ENCODE measurements around the gene SFXN3.
A peak's percentile ranks its signal among the peaks of the same experiment; 100 is the strongest.
"Not testable (repeated sequence)": the region's sequence is repeated elsewhere in the genome, so short reads cannot be mapped to it uniquely, and the experiment has no call there.

SFXN3 gene

DNA sequence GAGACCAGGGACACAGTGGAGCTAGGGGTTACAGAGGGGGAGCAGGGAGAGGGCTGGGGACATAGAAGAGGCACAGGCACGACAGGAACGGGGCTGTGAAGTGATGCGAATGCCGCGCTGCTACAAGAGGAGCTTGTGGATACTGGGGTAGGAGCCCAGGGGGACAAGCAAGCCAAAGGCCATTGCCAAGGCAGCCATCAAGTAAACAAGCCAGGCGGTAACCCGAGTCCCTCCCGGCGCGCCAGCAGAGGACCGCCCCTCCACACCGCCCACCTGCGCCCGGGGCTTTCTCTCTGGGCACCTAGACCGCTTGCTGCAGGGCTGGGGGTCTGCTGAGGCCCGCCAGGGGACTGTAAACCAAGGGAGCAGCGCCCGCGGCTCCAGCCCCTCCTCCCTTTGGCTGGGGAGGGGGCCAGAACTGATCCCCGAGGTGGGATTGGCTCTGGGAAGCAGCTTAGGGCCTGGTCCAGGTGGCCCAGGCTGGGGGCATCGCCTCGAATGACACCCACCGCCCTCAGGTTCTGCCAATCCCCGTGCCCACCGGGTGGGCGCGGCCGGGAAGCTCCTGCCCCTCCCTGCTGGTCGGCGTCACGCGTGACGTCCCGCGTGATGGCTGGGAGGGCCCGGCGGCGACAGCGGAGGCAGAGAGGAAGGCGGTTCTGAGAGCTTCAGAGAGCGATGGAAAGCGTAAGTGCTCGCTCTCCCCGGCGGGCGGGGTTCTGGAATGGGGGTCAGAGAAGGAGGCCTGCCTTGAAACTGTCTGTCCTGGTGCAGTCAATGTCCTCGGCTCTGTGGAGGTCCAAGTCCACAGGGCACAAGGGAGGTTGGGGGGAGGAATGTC lies 982 bp downstream of the SFXN3 start:
- TF ChIP-seq, protein P1, sequence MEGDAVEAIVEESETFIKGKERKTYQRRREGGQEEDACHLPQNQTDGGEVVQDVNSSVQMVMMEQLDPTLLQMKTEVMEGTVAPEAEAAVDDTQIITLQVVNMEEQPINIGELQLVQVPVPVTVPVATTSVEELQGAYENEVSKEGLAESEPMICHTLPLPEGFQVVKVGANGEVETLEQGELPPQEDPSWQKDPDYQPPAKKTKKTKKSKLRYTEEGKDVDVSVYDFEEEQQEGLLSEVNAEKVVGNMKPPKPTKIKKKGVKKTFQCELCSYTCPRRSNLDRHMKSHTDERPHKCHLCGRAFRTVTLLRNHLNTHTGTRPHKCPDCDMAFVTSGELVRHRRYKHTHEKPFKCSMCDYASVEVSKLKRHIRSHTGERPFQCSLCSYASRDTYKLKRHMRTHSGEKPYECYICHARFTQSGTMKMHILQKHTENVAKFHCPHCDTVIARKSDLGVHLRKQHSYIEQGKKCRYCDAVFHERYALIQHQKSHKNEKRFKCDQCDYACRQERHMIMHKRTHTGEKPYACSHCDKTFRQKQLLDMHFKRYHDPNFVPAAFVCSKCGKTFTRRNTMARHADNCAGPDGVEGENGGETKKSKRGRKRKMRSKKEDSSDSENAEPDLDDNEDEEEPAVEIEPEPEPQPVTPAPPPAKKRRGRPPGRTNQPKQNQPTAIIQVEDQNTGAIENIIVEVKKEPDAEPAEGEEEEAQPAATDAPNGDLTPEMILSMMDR (IDR thresholded peaks at IDR 0.05; ENCODE audit: low read depth, low read length), result no peak
- no peak for TF ChIP-seq MAX (IDR thresholded peaks at IDR 0.05; ENCODE audit: low read depth, low read length)
- peak; percentile 50 for TF ChIP-seq POLR2A (IDR thresholded peaks at IDR 0.05; ENCODE audit: extremely low read depth, insufficient read length)
- peak; percentile 81 for DNase-seq (ENCODE audit: low read depth)
- H3K4me3 ChIP-seq (ENCODE audit: low read depth, low read length), result peak overlapping the region; percentile 65

- H3K4me3 ChIP-seq (ENCODE audit: low read depth, low read length), result peak overlapping the region; percentile 65
- peak; percentile 94 for DNase-seq (ENCODE audit: low read depth)
- TF ChIP-seq, protein P1 (IDR thresholded peaks at IDR 0.05; ENCODE audit: low read depth, low read length), result no peak
- TF ChIP-seq POLR2A (IDR thresholded peaks at IDR 0.05; ENCODE audit: extremely low read depth, insufficient read length) (no peak), MYC (IDR thresholded peaks at IDR 0.05; ENCODE audit: low read depth, low read length) (no peak; the same call in none of the 2 replicates), MAX (IDR thresholded peaks at IDR 0.05; ENCODE audit: low read depth, low read length) (no peak; the same call in none of the 2 replicates)
Measured at GRCh38 chr10:101032637-101033224, 1.7 kb downstream of the SFXN3 start.

GRCh38 chr10:101033276-101033675 lies 2.2 kb downstream of the SFXN3 start:
- DNase-seq (ENCODE audit: low read depth), result no peak
- TF ChIP-seq POLR2A (IDR thresholded peaks at IDR 0.05; ENCODE audit: extremely low read depth, insufficient read length) (no peak), MAX (IDR thresholded peaks at IDR 0.05; ENCODE audit: low read depth, low read length) (no peak), MYC (IDR thresholded peaks at IDR 0.05; ENCODE audit: low read depth, low read length) (no peak)
- TF ChIP-seq, protein P1 (IDR thresholded peaks at IDR 0.05; ENCODE audit: low read depth, low read length), result no peak
- H3K4me3 ChIP-seq (ENCODE audit: low read depth, low read length), result peak overlapping the region; percentile 65

- H3K4me3 ChIP-seq (ENCODE audit: low read depth, low read length); DNase-seq (ENCODE audit: low read depth): not testable (repeated sequence)
Measured at GRCh38 chr10:101034404-101034803, 3.4 kb downstream of the SFXN3 start.

GRCh38 chr10:101035314-101035713 lies 4.3 kb downstream of the SFXN3 start:
- no peak overlapping the region for H3K4me3 ChIP-seq (ENCODE audit: low read depth, low read length)
- no peak for DNase-seq (ENCODE audit: low read depth)
- TF ChIP-seq POLR2A (IDR thresholded peaks at IDR 0.05; ENCODE audit: extremely low read depth, insufficient read length) (no peak), MYC (IDR thresholded peaks at IDR 0.05; ENCODE audit: low read depth, low read length) (no peak), MAX (IDR thresholded peaks at IDR 0.05; ENCODE audit: low read depth, low read length) (no peak)
- TF ChIP-seq, protein P1 (IDR thresholded peaks at IDR 0.05; ENCODE audit: low read depth, low read length), result no peak

DNA sequence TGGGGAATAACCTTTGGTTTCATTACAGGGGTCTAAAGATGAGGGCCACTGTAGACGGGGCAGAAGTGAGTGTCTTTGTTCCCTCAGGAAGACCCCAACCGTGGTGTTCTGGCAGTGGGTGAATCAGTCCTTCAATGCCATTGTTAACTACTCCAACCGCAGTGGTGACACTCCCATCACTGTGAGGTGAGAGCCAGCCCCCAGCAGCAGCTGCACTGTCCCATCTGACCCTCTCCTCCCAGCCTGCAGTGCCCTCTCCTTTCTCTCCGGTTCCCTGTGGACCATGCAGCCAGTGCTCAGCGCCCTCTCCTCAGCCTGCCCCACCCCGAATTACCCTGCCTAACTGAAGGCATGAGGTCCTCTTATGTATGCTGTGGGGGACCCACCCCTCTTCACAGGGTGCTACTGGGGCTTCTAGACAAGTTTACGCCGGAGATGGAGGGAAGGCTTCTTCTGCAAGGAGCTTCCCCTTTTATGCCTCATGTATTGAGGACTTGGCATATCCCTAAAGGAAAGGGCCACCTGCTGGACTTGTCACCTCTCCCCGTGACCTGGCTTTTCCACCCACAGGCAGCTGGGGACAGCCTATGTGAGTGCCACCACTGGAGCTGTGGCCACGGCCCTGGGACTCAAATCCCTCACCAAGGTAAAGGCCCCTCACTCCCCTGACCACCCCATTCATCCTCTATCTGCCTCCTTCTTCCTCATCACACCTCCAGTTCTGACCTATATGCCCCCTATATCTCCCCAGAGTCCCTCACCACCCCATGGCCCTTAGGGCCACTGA lies 5.1 kb downstream of the SFXN3 start:
- DNase-seq (ENCODE audit: low read depth), result no peak
- no peak for TF ChIP-seq MYC (IDR thresholded peaks at IDR 0.05; ENCODE audit: low read depth, low read length)
- TF ChIP-seq, protein P1 (IDR thresholded peaks at IDR 0.05; ENCODE audit: low read depth, low read length), result no peak
- TF ChIP-seq MAX (IDR thresholded peaks at IDR 0.05; ENCODE audit: low read depth, low read length), result no peak
- TF ChIP-seq POLR2A (IDR thresholded peaks at IDR 0.05; ENCODE audit: extremely low read depth, insufficient read length), result no peak
- no peak overlapping the region for H3K4me3 ChIP-seq (ENCODE audit: low read depth, low read length)
